K562 (cell line): Measurements from ENCODE around the gene DISC1.

ENCODE experiments used
- ATF3 ChIP-seq, 2 experiments: fragments of 450-650 bp in 1 of 2; sonication (generic) in 1 of 2; formaldehyde crosslinking in 1 of 2; IDR thresholded peaks in 1 of 2; conservative IDR thresholded peaks in 1 of 2; 2 replicates each; pipeline versions ENCODE4 v1.6.1 to v1.8.1; 2016 to 2023; ENCODE audit warnings: mild to moderate bottlenecking in 2 of 2, moderate library complexity in 2 of 2, inconsistent platforms in 1 of 2, missing genetic modification reagents in 1 of 2
- CTCF ChIP-seq, 3 experiments: IDR thresholded peaks in 2 of 3; conservative IDR thresholded peaks in 1 of 3; 2 replicates each; pipeline ENCODE4 v1.5.1; 2011 to 2012; ENCODE audit warnings: low read length in 3 of 3, mild to moderate bottlenecking in 3 of 3, control low read depth in 2 of 3, improper control_type of control experiment in 1 of 3, inconsistent platforms in 1 of 3, low read depth in 1 of 3, mixed read lengths in 1 of 3, moderate library complexity in 1 of 3; ENCODE audit not compliant: insufficient read depth in 2 of 3
- L3MBTL2 ChIP-seq: fragments of 450-650 bp; IDR thresholded peaks from 2 replicates; pipeline ENCODE4 v1.6.1; 2016; ENCODE audit warnings: mild to moderate bottlenecking, moderate library complexity
- POLR2A ChIP-seq: fragments of 450-650 bp; conservative IDR thresholded peaks from 2 replicates; pipeline ENCODE4 v1.6.1; 2016
- RFX1 ChIP-seq: fragments of 450-650 bp; IDR thresholded peaks from 2 replicates; pipeline ENCODE4 v1.6.1; 2016; ENCODE audit warnings: mild to moderate bottlenecking, moderate library complexity

GRCh38 chr1:231628207-231628876, 1.8 kb downstream of the DISC1 start:
- TF ChIP-seq POLR2A = no peak
- no peak for TF ChIP-seq ATF3 (IDR thresholded peaks at IDR 0.05)
- no peak for TF ChIP-seq ATF3 (CRISPR knock-in tag; conservative IDR thresholded peaks at IDR 0.05)
- no peak for TF ChIP-seq L3MBTL2
- no peak for TF ChIP-seq CTCF (IDR thresholded peaks at IDR 0.05 in 2 of 3, conservative IDR thresholded peaks at IDR 0.05 in 1 of 3; ENCODE audit: insufficient read depth in 2 of 3, low read depth in 1 of 3, low read length in 3 of 3)
- TF ChIP-seq RFX1 = no peak
